Measurements from ENCODE around the gene PTCH1.

GRCh38 chr9:95438561-95439357 lies 78.0 kb downstream of the PTCH1 start:
- TF ChIP-seq POLR2A (IDR thresholded peaks at IDR 0.05), result no peak
- TF ChIP-seq, protein P1, sequence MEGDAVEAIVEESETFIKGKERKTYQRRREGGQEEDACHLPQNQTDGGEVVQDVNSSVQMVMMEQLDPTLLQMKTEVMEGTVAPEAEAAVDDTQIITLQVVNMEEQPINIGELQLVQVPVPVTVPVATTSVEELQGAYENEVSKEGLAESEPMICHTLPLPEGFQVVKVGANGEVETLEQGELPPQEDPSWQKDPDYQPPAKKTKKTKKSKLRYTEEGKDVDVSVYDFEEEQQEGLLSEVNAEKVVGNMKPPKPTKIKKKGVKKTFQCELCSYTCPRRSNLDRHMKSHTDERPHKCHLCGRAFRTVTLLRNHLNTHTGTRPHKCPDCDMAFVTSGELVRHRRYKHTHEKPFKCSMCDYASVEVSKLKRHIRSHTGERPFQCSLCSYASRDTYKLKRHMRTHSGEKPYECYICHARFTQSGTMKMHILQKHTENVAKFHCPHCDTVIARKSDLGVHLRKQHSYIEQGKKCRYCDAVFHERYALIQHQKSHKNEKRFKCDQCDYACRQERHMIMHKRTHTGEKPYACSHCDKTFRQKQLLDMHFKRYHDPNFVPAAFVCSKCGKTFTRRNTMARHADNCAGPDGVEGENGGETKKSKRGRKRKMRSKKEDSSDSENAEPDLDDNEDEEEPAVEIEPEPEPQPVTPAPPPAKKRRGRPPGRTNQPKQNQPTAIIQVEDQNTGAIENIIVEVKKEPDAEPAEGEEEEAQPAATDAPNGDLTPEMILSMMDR (IDR thresholded peaks at IDR 0.05), result no peak
